ENCODE results near the gene PSMB5. TPM values are rescaled to one million over a fixed set of nuclear protein-coding genes. Genes with fewer than 3 reads are reported as not detected.

The PSMB5 gene
- total RNA-seq, 4 donors from 2014 or later: 126 to 150 (median 129) TPM

- TF ChIP-seq CTCF (IDR thresholded peaks at IDR 0.05): peak in 2 of 3 donors; percentile 59 to 72
- DNase-seq (ENCODE audit: low spot score) (peak; percentile 93), ATAC-seq (ENCODE audit: low FRiP score) (peak; percentile 65)
Observed at GRCh38 chr14:22986508-22987054, 48.1 kb downstream of the PSMB5 start.

GRCh38 chr14:22985894-22986507 lies 48.7 kb downstream of the PSMB5 start:
- no peak for ATAC-seq (ENCODE audit: low FRiP score)
- no peak for TF ChIP-seq CTCF (IDR thresholded peaks at IDR 0.05)
- no peak for DNase-seq (ENCODE audit: low spot score)

- DNase-seq (ENCODE audit: low spot score): no peak
- TF ChIP-seq CTCF (IDR thresholded peaks at IDR 0.05): no peak
Observed at GRCh38 chr14:22984959-22985658, 49.6 kb downstream of the PSMB5 start.

GRCh38 chr14:22982477-22983245 lies 52.0 kb downstream of the PSMB5 start, which contains the start of gene AJUBA:
AJUBA (minus strand) TSS chr14:22982551; CDS start chr14:22982266, 285 bp downstream.
- TF ChIP-seq CTCF (IDR thresholded peaks at IDR 0.05): no peak
- peak; percentile 70 for ATAC-seq (ENCODE audit: low FRiP score)
- peak; percentile 63 for DNase-seq (ENCODE audit: low spot score)

More at GRCh38 chr14:22984959-22985658, 49.6 kb downstream of the PSMB5 start:
- ATAC-seq (ENCODE audit: low FRiP score): no peak

GRCh38 chr14:22981876-22982476 lies 52.7 kb downstream of the PSMB5 start:
- TF ChIP-seq CTCF (IDR thresholded peaks at IDR 0.05): no peak
- no peak for DNase-seq (ENCODE audit: low spot score)
- peak; percentile 0 for ATAC-seq (ENCODE audit: low FRiP score)

GRCh38 chr14:22981090-22981875 lies 53.4 kb downstream of the PSMB5 start:
- DNase-seq (ENCODE audit: low spot score) (no peak), ATAC-seq (ENCODE audit: low FRiP score) (peak; percentile 28)
- TF ChIP-seq CTCF (IDR thresholded peaks at IDR 0.05): no peak

Measured in omental fat pad (tissue), 4 donors.